Measurements from ENCODE around the gene PABPC3.

DNA sequence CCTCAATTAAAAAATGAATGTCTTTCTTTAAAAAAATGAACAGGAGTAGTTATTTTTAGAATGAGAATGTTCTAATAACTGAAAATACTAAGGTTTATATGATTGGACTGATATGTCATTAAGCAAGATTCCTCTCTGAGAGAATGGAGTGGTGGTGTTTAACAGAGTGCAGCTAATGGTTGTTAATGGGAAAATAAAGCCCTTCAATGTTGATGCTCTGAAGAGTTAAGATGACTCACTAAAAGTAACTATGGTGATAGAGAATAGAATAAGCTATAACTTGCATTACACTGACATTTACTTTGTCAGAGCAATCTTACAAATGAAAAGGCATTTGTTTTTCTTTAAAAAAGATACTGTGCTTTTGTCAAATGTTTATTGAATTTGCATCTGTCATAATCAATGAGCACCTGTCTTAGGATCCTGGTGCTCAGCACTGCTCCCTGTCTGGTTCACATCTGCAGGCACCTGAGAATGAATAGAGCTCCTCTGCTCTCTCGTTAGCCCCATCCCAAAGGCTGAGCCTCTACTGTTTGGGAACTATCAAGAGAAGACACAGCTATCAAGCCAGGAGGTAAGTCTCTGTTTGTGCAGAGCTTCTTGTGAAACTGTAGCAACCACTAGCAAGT is 15.1 kb downstream of the PABPC3 start:
- TF ChIP-seq RAD21 (IDR thresholded peaks at IDR 0.05; ENCODE audit: low read length) = no peak
- TF ChIP-seq, protein P1, sequence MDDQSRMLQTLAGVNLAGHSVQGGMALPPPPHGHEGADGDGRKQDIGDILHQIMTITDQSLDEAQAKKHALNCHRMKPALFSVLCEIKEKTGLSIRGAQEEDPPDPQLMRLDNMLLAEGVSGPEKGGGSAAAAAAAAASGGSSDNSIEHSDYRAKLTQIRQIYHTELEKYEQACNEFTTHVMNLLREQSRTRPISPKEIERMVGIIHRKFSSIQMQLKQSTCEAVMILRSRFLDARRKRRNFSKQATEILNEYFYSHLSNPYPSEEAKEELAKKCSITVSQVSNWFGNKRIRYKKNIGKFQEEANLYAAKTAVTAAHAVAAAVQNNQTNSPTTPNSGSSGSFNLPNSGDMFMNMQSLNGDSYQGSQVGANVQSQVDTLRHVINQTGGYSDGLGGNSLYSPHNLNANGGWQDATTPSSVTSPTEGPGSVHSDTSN (IDR thresholded peaks at IDR 0.05) = no peak
- TF ChIP-seq, protein P2, sequence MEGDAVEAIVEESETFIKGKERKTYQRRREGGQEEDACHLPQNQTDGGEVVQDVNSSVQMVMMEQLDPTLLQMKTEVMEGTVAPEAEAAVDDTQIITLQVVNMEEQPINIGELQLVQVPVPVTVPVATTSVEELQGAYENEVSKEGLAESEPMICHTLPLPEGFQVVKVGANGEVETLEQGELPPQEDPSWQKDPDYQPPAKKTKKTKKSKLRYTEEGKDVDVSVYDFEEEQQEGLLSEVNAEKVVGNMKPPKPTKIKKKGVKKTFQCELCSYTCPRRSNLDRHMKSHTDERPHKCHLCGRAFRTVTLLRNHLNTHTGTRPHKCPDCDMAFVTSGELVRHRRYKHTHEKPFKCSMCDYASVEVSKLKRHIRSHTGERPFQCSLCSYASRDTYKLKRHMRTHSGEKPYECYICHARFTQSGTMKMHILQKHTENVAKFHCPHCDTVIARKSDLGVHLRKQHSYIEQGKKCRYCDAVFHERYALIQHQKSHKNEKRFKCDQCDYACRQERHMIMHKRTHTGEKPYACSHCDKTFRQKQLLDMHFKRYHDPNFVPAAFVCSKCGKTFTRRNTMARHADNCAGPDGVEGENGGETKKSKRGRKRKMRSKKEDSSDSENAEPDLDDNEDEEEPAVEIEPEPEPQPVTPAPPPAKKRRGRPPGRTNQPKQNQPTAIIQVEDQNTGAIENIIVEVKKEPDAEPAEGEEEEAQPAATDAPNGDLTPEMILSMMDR (IDR thresholded peaks at IDR 0.05) = no peak
